ENCODE data around the gene PTPRF. TPM values are rescaled to one million over a fixed set of nuclear protein-coding genes. Genes with fewer than 3 reads are reported as not detected.

The PTPRF gene
- total RNA-seq, 1 donor from 2014 or later = 71.1 TPM

DNA sequence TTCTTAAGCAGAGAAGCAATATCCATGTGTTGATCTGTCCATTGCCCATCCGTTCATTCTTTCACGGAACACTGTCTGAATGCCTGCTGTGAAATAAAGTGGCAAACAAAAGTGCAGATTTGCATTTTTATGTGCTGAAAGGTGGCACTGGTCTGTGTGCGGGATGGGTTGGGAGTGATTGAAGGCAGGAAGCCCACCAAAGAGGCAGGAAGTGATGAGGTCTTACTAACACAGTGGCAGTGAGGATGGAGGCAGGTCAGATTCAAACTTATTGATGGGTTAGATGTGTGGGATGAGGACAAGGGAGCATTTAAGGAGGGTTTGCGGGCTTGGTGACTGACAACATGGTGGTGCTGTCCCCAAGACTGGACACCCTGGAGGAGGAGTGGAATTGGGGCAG lies 8.3 kb downstream of the PTPRF start:
- H3K36me3 Mint-ChIP-seq = peaks cover 24% of the 10 kb centered on the region
- Histone ChIP-seq H3K4me2 (no peak overlapping the region), H3K27me3 (no peaks in the 10 kb centered on the region), H2AFZ (replicated peaks) (no peak overlapping the region), H3F3A (ENCODE audit: low read depth) (no peaks in the 10 kb centered on the region), H3K4me3 (no peak overlapping the region), H3K36me3 (no peaks in the 10 kb centered on the region), H3K9ac (no peak overlapping the region), H3K4me1 (peaks cover 13% of the 10 kb centered on the region), H3K9me3 (ENCODE audit: low read depth) (no peaks in the 10 kb centered on the region), H3K27ac (no peak overlapping the region), H4K20me1 (ENCODE audit: low read depth) (peaks cover 88% of the 10 kb centered on the region), H3K79me2 (ENCODE audit: low read depth) (peaks cover 68% of the 10 kb centered on the region)
- H3K27ac Mint-ChIP-seq = peak overlapping the region; percentile 46
- H3K4me1 Mint-ChIP-seq = peaks cover 28% of the 10 kb centered on the region
- DNase-seq (ENCODE audit: low spot score) = no peak
- no peaks in the 10 kb centered on the region for H3K9me3 Mint-ChIP-seq
- TF ChIP-seq CTCF (IDR thresholded peaks at IDR 0.05) (no peak), EZH2phosphoT487 (IDR thresholded peaks at IDR 0.05) (no peak), EZH2 (IDR thresholded peaks at IDR 0.05) (no peak)
- no peak overlapping the region for H3K4me3 Mint-ChIP-seq
- H3K27me3 Mint-ChIP-seq (ENCODE audit: insufficient read depth, low read depth) = no peaks in the 10 kb centered on the region

DNA sequence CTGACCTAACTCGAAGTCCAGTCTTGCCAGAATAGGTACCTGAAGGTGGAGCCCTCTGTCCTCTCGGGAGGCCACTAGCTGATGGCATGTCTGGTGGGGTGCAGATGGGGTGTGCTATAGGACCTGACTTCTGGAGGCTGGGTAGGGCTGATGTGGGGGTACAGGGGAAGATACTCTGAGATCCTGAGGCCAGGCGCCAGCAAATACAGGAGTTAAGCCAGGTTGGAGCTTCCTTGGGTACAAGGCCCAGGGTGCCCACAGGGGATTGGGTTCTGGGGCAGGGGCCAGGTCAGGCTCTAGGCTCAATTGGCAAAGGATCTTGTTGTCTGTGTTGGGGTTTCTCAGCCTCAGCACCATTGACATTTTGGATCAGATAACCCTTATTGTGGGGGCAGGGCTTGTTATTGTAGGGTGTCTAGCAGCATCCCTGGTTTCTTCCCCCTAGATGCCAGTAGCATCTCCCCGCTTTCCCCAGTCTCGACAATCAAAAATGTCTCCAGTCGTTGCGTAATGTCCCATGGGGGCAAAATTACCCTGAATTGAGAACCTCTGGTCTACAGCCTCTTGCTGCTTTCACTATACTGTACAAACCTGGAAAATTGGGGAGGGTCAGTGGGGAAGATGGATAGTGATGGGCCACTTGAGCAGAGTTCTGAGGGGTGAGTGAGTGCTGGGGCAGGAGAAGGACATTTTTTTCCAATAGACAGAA lies 9.2 kb downstream of the PTPRF start:
- H3K27ac Mint-ChIP-seq = no peak overlapping the region
- peaks cover 84% of the 10 kb centered on the region for H4K20me1 ChIP-seq (ENCODE audit: low read depth)

GRCh38 chr1:43540653-43541071 lies 10.0 kb downstream of the PTPRF start:
- TF ChIP-seq CTCF (IDR thresholded peaks at IDR 0.05) (no peak), EZH2 (IDR thresholded peaks at IDR 0.05) (no peak), EZH2phosphoT487 (IDR thresholded peaks at IDR 0.05) (no peak)
- Mint-ChIP-seq H3K27me3 (ENCODE audit: insufficient read depth, low read depth) (no peaks in the 10 kb centered on the region), H3K4me3 (no peak overlapping the region), H3K4me1 (peaks cover 35% of the 10 kb centered on the region), H3K36me3 (peaks cover 24% of the 10 kb centered on the region), H3K27ac (no peak overlapping the region), H3K9me3 (no peaks in the 10 kb centered on the region)
- peaks cover 4% of the 10 kb centered on the region for H3F3A ChIP-seq (ENCODE audit: low read depth)
- H3K27ac ChIP-seq = no peak overlapping the region
- H3K27me3 ChIP-seq = no peaks in the 10 kb centered on the region
- peaks cover 30% of the 10 kb centered on the region for H3K4me1 ChIP-seq
- H3K9me3 ChIP-seq (ENCODE audit: low read depth) = no peaks in the 10 kb centered on the region
- H3K79me2 ChIP-seq (ENCODE audit: low read depth) = peaks cover 51% of the 10 kb centered on the region
- H2AFZ ChIP-seq (replicated peaks) = no peak overlapping the region
- peaks cover 81% of the 10 kb centered on the region for H4K20me1 ChIP-seq (ENCODE audit: low read depth)
- DNase-seq (ENCODE audit: low spot score) = no peak
- no peak overlapping the region for H3K9ac ChIP-seq
- H3K36me3 ChIP-seq = no peaks in the 10 kb centered on the region
- H3K4me3 ChIP-seq = no peak overlapping the region
- no peak overlapping the region for H3K4me2 ChIP-seq

More for the DNA sequence above, 9.2 kb downstream of the PTPRF start:
- Histone ChIP-seq H3K36me3 (no peaks in the 10 kb centered on the region), H3K9ac (no peak overlapping the region), H3K4me2 (no peak overlapping the region), H3F3A (ENCODE audit: low read depth) (no peaks in the 10 kb centered on the region), H3K4me3 (no peak overlapping the region), H3K4me1 (peaks cover 22% of the 10 kb centered on the region), H3K27ac (no peak overlapping the region), H3K27me3 (no peaks in the 10 kb centered on the region), H3K79me2 (ENCODE audit: low read depth) (peaks cover 59% of the 10 kb centered on the region), H3K9me3 (ENCODE audit: low read depth) (no peaks in the 10 kb centered on the region), H2AFZ (replicated peaks) (no peak overlapping the region)
- H3K4me1 Mint-ChIP-seq = peaks cover 29% of the 10 kb centered on the region
- H3K36me3 Mint-ChIP-seq = peaks cover 22% of the 10 kb centered on the region
- H3K27me3 Mint-ChIP-seq (ENCODE audit: insufficient read depth, low read depth) = no peaks in the 10 kb centered on the region
- H3K9me3 Mint-ChIP-seq = no peaks in the 10 kb centered on the region
- H3K4me3 Mint-ChIP-seq = no peak overlapping the region
- TF ChIP-seq EZH2phosphoT487 (IDR thresholded peaks at IDR 0.05) (no peak), EZH2 (IDR thresholded peaks at IDR 0.05) (no peak), CTCF (IDR thresholded peaks at IDR 0.05) (no peak)
- DNase-seq (ENCODE audit: low spot score) = no peak
